ENCODE results near the gene POLD3.
"Not testable (repeated sequence)": the region's sequence is repeated elsewhere in the genome, so short reads cannot be mapped to it uniquely, and the experiment has no call there.

The POLD3 gene

DNA sequence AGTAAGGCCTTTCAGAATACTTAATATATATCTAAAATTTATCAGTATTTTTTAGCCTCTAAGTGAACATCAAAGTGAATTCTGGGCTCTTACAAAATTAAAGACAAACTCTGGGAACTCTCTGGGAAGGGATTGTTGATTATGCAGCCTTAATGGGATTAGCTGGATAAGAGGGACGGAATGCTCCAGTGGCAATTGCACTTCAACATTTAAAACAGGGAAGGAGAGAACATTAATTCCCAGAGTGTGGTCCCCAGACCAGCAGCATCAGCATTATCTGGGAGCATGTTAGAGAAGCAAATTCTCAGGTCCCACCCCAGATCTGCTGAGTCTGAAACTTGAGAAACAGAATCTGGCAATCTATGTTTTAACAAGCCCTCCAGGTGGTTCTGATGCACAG lies 46.5 kb downstream of the POLD3 start:
- no peak for DNase-seq (ENCODE audit: low read depth)

DNA sequence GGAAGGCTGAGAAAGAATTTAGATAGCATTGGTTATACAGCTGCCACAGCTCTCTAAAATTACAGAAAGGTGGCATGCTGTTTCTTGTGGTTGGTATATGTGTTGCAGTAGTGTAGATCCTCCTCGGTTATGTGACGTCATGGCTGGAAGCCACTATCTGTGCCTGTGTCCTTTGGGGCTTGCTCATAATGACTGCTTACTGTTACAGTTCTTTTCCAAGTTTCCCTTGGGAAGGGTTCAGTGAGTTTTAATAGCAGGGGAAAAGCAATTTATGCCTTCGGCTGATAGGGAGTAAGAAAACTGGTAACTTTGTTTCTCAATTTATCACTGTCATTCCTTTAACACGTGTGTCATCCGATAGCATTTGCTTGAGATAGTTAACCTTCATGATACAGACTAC lies 47.2 kb downstream of the POLD3 start:
- no peak for DNase-seq (ENCODE audit: low read depth)

DNA sequence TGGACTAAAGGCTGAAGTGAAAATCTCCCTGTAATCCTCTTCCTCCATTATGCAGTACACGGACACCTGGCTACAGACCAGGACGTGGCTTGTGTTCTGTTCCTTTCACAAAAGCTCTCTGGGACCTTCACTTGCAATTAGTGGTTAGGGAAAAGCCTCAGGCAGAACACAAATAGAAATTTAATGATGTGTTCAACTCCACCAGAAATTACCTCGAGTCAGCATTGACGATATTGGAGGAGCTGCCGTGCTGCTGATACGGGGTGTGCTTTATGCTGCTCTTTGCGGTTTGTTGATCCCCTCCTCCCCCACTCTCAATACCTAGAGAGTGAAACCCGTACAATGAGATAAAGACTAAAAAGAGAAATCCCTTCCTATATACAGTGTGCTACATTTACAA lies 48.9 kb downstream of the POLD3 start:
- DNase-seq (ENCODE audit: low read depth) = no peak

DNA sequence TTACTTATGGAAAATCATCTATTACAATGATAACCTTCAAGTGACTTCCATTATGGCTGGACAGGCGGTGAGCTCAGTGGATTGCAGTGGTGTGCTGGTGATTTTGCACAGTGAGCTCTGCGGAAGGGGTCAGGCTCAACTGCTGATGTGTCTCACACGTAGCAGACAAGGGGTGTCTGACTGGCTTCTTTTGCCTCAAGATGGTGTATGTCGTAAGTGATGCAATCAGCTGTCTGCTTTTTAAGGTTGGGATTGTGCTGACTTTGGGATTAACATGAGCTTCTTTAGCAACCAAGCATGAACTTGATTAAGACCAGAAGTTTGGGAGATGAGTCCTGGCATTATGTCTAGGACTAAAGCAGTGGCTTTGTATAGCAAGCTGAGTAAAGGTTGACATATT lies 49.5 kb downstream of the POLD3 start:
- no peak for DNase-seq (ENCODE audit: low read depth)

DNA sequence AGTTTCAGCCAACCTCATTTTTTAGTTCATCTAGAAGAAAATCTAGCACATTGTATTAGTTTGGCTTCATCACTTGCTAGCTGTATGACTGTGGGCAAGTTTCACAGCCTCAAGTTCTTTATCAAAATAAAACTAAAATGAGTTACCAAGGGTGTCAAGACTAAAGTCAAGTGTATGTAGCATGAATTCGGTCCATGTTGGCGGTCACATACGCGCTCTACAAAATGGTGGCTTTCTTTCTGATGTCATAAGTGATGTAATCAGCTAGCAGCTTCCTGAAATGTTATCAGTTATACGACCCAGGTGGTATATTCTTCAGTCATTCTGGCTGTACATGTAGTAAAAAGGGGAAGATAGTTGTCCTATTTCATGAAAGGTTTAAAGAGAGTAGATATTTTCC lies 50.5 kb downstream of the POLD3 start:
- no peak for DNase-seq (ENCODE audit: low read depth)

DNA sequence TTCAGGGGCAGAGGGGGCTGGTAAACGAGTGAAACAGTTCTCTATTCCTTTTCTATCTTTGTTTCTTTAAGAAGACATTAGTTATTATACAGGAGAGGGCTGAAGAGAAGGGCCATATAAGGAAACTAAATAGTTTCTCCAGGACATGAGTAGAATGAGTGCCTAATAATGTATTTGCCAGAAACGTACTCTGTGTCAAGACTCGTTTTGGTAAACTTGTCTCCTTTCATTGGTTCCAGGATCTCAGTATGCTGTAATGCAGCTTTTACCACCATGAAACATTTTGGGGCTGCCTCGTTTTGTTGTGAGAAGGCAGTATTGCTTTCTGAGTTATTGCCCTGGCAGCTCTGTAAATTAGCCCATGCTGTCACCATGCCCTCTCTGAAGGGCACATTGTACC lies 51.7 kb downstream of the POLD3 start:
- no peak for DNase-seq (ENCODE audit: low read depth)

DNA sequence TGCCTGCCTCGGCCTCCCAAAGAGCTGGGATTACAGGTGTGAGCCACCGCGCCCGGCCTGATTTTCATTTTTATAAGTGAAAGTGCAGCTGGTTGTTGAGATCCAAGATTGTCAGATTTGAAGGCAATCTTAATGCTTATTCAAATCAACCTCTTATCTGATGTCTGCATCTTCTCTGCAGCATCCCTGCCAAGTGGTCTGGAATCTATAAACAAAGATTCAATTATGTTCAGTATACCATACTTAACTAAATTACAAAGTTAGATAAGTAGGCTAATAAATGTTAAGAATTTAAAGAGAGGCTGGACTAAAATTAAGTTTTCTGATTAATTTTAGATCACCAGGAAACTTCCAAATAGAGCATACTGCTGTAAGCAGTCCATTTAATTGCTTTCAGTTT lies 53.8 kb downstream of the POLD3 start:
- DNase-seq (ENCODE audit: low read depth) = no peak

DNA sequence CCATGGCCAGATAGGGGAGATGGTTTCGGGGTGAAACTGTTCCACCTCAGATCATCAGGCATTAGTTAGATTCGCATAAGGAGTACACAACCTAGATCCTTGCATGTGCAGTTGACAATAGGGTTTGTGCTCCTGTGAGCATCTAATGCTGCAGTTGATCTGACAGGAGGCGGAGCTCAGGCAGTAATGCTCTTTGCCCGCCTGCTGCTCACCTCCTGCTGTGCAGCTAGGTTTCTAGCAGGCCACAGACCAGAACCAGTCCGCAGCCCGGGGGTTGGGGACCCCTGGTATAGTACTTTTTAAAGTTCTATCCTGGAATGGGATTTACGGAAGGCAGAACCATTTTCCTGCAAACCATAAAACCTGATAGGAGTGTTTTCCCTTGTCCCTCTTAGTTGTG lies 54.6 kb downstream of the POLD3 start:
- no peak for DNase-seq (ENCODE audit: low read depth)

DNA sequence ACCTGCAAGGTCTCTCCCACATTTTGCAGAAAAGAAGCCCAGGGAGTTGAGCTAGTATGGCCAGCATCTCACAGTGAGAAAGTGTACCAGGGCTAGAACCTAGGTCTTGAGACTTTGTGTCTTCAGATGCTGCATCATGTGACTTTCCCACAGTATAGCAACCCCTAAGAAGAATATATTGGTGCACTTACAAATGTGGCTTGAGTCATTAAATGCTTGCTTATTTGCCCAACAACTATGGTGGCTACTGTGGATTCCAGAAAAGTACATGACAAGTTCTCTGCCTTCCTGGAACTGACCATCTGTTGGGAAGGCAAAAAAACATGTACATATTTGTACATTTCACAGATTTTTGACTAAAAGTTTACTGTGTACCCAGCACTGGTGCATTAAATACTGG lies 55.0 kb downstream of the POLD3 start:
- no peak for DNase-seq (ENCODE audit: low read depth)

DNA sequence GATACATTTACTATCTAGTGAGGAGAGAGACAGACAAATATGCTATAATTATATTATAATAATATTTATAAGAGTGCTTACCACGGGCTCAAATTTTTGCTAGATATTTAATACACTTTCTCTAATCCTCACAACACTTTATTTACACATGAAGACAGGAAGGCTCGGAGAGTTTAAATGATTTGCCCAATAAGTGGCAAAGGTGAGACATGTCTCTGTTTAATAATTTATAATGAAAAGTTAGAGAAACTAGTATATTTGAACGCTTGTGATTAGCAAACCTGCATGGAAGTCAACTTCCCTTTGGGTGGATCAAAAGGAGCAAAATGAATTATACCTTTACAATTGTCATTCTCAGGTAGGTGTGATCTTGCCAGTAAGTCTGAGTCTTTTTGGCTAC lies 55.4 kb downstream of the POLD3 start:
- no peak for DNase-seq (ENCODE audit: low read depth)

DNA sequence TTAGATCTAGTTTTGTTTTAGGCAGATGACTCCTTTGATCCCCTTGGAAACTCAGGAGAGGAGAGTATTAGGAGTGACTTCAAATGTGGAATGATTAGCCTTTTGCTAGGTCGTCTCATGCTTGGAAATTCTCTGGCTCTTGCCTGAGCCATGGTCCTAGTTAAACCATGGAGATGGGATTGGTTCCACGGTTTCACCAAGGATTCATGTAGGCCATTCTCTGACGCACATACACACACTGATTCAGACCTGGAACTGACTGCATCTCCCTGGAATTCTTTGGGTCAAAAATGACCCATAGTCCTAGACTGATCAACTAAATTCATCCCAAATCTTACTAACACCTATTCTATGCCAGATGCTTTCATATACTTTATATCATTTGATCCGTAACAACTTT lies 56.5 kb downstream of the POLD3 start:
- DNase-seq (ENCODE audit: low read depth) = no peak

DNA sequence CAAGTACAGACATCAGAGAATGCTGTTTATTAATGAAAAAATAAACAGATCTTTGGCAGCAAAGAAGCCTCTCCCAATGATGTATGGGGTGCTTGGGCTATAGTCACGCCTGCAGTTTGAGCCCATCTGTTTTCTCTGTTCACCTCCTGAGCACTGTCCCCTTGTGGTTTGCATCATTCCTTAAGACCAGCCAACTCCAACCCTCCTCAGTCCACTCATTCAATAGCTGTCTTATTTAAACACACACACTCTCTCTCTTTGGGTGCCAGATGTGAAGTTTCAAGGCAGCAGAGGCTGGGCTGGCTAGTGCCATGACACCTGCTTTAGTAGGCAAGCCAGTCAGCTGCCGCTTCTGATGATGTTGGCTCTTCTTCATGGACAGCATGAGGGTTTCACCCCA lies 58.1 kb downstream of the POLD3 start:
- DNase-seq (ENCODE audit: low read depth) = no peak

DNA sequence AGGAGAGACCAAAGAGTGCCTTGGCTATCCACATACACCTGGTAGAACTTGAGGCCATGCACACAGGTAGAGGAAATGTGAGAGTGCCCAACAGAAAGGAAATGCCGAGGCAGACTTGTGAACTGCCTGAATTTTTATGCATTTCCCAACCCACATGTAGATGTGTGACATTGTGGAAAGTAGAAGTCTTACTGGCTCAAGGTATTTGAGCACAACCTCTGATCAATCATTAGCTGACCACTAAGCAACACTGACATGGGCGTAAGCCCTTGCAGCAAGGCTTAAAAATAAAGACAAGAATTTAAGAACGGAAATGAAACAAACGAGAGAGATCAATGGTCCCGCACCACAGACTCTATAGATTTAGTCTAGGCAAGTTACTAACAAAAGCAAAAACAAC lies 62.6 kb downstream of the POLD3 start:
- no peak for DNase-seq (ENCODE audit: low read depth)

DNA sequence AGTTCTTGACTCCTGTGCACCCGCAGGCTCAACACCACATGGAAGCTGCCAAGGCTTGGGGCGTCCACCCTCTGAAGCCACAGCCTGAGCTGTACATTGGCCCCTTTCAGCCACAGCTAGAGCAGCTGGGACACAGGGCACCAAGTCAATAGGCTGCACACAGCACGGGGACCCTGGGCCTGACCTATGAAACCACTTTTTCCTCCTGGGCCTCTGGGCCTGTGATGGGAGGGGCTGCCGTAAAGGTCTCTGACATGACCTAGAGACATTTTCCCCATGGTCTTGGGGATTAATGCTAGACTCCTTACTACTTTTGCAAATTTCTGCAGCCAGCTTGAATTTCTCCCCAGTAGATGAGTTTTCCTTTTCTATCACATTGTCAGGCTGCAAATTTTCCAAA lies 66.7 kb downstream of the POLD3 start:
- DNase-seq (ENCODE audit: low read depth) = not testable (repeated sequence)

DNA sequence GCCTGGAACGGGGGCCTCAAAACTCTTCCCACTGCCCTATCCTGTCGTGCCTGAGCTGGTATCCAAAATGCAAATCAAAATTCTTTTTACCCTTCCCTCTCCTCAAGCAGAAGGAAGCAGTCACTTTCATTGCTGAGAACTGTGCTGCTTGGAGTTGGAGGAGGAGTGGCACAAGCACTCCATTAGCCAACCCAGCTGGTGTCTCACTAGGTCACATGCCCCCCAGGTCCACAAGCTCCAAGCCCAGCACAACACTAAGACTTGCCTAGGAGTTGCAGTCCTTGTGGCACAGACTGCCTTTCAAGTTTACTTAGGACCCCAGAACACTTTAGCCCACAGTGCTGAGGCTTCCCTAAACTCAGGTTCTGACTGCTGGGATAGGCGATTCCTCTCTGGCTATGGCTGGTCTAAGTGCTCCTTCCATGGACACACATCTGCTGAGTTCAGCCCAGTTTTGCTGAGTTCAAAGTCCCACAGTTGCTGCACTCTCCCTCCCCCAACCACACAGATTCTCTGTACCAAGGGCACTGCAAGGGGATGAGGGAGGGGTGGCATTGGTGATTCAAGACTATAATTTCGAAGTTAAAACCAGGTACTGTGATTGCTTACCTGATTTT lies 70.2 kb downstream of the POLD3 start:
- no peak for DNase-seq (ENCODE audit: low read depth)

DNA sequence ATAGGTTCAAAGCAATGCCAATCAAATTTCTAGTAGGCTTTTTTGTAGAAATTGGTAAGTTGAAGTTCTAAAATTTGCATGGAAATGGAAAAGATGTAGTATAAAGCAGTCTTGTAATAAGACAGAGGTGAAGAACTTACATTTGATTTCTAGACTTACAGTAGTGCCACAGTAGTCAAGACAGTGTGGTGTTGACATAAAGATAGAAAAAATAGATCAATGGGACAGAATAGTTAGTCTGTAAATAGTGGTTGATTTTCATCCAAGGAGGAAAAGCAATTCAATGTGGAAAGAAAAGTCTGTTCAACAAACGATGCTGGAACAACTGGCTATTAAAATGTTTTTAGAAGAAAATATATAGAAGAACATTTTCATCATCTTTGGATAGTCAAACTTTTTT lies 70.9 kb downstream of the POLD3 start:
- DNase-seq (ENCODE audit: low read depth) = no peak

DNA sequence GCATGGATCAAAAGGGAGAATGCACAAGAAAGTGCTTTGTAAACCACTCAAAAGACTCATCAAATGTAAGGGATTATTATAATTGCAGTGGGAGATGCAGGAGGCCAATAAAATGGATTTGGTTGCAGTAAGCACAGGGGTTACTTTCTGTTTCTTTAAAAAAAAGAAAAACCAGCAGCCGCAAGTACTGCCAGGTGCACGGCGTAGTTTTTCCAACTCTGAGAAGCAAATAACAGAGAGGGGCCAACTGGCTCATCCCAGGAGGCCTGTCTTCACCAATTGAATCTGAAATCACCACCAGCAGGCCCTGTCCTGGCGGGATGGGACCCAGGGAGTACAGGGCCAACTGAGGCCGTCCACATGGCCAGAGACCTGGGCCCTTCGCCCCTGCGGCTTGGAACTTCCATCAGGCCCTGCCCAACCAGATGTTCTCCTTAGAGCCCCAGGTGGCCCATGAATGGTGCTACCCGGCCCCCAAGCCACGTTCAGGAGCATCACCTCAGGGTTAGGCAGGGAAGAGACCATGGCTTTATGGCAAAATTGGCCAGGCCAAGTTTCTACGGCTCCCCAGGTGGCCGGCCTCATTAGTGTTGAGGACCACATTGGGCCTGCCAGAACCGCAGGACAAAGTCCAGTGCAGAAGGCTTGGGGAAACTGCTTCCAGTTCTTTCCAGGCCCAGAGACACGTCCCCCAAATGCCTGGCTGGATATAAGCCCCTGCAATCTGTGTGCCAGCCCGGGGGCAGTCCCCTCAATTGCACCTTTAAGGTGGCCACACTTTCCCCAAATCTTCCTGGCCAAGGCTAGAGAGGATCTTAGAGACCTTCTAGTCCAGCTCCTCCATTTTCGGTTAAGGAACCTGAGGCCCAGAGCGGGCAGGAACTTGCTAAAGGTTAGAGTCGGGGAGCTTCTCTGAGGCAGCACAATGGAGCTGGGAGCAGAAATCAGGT lies 77.1 kb downstream of the POLD3 start:
- DNase-seq (ENCODE audit: low read depth) = no peak

DNA sequence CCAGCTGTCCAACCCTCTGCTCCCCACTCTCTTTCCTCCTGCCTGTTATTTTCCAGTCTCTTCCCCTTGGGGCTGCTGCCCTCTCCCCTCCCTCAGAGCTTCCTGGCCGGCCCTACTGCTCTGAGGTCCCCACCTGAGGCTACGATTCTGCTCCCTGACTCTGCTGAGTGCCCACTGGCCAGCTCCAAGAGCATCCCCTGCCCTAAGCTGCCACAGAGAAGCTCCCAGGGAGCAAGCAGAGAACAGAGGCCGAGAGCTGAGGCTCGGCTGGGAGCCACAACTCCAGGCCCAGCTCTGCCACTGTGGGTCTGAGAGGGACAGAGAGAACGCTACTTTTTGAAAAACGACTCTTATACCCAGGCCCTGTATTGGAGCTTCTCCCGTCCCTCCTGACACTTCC lies 77.8 kb downstream of the POLD3 start:
- DNase-seq (ENCODE audit: low read depth) = no peak

DNA sequence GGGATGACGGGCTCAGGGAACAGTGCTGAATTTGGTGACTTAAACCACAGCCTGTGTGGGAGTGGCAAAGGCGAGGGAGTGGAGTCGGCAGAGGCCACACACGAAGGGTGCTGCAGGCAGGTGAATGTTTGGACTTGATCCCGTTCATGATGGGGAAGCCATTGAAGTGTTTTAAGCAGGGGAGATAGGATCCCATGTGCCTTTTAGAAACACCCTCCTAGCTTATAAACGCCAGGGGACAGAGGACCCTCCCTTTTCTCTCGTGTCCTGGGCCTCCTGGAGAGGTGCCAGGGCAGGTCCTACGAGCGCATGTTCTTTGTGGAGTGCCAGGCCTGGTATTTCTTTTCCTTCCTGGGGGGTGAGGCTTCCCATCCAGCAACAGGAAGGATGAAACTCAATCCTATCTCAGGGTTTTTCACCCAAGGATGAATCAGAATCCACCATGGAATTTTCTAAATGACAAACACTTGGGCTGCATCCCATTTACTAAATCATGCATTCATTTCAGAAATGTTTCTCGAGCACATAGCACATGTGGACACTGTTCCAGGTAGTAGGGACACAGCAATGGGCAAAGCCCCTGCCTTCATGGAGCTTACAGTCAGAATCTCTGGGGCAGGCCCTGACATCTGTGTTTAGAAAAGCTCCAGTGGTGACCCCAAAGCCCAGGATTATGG lies 79.3 kb downstream of the POLD3 start:
- DNase-seq (ENCODE audit: low read depth) = no peak

DNA sequence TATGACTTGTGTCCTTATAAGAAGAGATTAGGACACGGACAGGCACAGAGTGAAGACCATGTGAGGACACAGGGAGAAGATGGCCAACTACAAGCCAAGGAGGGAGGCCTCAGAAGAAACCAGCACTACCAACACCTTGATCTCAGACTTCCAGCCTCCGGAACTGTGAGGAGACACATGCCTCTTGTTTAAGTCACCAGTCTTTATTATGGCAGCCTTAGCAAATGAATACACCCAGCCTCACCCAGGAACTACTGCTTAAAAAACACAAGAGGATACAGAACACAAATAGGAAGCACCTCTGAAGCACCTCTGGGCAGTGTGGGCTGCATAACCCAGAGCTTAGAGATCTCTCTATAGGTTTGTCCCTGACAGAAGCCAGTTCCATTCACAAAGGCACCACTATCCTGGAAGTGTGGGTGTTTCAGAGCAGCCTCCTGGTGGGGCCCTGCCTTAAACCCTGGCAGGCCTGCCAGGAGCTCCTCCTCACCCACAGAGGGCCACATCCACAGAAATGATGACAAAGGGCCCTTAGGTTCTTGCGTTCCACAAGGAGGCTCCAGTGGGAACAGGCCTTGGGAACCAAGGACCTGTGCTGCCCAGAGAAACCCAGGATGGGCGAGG lies 80.1 kb downstream of the POLD3 start:
- no peak for DNase-seq (ENCODE audit: low read depth)

DNA sequence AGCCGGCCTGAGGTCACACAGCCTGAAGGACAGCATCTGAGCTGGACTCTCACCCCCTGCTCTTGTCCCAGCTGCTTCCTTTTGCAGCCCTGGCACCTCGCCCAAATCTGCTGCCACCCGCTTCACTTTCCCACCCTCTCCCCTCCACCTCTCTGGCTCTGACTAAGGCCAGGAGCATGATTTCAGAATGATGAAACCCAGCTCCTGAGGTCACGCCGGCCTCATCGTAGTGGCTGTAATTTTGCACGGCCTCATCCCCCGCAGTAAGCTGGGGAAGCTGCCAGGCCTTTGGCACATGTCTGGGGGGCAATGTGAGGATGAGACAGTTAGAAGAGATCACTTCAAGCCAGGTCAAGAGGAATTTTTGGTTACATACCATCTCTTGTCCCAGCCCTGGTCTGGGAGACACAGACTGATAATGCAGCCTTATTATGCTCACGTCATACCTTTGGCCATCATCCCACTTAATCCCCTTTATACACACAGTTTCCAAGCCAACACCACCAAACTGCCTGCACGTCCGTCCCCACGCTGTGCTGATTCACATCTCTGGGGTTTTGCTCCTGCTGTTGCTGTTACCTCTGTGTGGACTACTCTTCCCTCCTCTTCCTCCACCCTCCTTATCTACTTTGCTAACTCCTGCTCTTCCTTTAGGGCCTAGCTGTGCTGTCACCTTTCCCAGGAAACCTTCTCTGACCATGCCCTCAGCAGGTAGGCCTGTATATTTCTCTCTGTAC lies 80.7 kb downstream of the POLD3 start:
- no peak for DNase-seq (ENCODE audit: low read depth)

All from activated T-cell treated with anti-CD3 and anti-CD28 coated beads for 48 hours (primary cell).